ENCODE measurements around the gene PFKP.

The PFKP gene

GRCh38 chr10:3119796-3120459 lies 52.6 kb downstream of the PFKP start:
- DNase-seq: peak; percentile 38

- no peak for DNase-seq
These were observed 54.7 kb downstream of the PFKP start for GRCh38 chr10:3122034-3122433.

DNA sequence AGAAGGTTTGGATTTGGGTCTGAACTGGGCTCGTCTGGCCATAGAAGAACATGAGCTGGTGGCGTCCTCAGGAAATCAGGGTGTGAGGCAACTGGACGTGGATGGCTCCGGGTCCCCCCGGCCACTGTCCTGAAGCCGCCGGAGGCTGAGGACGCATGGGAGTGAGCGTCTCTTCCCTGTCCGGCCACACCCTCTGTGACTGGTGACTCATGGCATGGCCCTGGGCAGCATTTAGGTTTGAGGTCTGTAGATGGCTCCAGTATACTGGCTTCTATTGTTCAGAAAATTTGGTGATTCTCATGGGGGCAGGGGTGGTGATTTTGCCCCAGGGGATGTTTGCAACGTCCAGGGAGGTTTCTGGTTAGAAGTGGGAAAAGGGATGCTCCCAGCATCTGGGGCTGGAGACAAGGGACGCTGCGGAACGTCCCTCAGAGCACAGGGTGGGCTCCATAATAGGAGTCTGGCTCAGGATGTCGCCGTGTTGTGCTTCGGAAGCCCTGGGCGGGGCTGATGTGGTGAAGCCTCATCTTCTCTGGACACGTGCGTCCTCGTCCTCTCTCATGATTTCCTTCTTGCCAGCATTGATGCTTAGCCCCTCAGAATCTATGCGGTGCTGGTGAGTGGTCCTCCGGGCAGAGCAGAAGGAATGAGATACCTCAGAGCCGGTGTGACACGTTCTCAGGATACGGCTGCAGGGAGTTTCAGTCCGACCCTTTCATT lies 55.3 kb downstream of the PFKP start:
- DNase-seq: no peak

DNA sequence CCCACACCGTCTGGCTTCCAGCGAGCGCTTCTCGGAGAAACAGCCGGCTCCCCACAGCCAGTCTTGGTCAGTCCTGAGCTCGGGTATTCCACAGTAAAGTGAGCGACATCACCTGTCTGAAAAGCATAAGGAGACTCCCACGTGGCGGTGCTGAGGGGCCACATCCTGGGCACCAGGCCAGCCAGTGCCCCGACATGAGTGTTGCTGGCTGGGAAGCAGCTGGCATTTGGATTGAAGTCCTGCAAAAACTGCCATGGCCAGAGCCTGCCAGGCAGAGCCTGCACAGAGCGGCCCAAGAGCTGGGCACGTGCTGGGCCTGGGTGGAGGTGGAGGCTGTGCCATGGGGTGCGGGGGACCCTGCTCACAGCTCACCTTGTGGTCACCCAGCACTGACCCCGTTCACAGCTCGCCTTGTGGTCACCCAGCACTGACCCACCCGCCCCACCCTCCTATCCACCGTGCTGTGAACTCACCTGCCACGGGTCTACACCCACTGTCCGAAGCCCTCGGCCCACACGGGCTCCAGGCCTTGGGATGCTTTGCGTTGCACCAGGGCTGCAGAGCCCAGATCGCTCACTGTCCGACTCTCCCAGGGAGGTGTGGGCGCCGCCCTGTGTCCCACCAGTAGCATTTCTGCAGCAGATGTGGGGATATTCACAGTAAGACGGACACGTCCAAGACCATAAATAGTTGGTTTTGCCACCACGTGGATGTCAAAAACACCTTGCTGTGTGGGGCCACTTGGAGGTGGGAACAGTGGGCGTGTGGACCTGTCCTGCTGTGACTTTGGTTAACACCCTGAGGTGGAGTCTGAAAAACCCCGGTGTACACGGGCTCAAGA lies 56.4 kb downstream of the PFKP start:
- DNase-seq: no peak

- no peak for DNase-seq
These were observed 57.2 kb downstream of the PFKP start for GRCh38 chr10:3124412-3125175.

DNA sequence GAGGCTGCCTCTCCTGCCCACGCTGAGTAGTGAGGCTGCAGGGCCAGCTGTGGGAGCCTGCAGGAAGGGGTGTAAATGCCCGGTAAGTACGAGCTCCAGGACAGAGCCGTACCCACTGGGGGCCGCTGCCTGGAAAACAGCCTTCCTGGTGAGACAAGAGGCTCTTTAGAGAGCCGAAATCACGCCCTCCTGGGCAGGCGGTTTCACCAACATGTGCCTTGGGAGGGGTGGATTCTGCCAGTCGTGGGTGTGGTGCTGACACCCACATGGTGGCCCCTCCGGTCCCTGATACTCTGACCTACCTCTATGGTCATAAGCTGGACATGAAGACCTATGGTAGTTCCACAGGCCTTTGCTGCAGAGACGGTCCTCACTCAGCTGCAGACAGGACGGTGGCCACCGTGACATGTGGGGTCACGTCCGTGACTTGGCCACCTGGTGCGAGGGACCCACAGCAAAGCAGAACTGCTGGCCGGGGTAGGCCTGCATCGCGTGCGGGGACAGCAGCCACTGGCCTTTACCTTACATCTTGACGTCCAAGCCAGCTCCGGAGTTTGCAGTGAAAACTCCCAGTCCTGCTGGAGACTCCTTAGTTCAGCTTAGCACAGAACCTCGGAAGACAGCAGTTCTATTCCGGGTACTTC lies 58.3 kb downstream of the PFKP start:
- no peak for DNase-seq

- DNase-seq: no peak
These were observed 58.9 kb downstream of the PFKP start for GRCh38 chr10:3126249-3126648.

GRCh38 chr10:3126741-3127346 lies 59.5 kb downstream of the PFKP start:
- DNase-seq: no peak

DNA sequence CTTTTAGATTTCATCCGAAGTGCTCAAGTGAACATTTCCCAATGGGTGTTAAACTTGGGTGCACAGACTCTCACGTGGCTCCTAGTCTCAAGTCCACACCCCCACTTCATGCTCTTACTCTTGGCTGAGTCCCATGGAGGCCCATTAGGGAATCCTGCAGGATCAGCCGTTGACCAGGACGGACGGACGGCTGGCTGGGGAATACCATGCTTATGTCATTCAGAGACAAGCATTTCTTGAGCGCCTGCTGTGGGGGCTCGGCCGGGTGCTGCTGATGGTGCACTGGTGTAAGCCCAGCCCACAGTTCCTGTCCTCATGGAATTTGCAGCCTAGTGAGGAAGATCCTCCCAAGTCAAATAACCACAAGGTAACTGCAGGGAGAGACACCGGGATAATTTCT lies 60.6 kb downstream of the PFKP start:
- no peak for DNase-seq

DNA sequence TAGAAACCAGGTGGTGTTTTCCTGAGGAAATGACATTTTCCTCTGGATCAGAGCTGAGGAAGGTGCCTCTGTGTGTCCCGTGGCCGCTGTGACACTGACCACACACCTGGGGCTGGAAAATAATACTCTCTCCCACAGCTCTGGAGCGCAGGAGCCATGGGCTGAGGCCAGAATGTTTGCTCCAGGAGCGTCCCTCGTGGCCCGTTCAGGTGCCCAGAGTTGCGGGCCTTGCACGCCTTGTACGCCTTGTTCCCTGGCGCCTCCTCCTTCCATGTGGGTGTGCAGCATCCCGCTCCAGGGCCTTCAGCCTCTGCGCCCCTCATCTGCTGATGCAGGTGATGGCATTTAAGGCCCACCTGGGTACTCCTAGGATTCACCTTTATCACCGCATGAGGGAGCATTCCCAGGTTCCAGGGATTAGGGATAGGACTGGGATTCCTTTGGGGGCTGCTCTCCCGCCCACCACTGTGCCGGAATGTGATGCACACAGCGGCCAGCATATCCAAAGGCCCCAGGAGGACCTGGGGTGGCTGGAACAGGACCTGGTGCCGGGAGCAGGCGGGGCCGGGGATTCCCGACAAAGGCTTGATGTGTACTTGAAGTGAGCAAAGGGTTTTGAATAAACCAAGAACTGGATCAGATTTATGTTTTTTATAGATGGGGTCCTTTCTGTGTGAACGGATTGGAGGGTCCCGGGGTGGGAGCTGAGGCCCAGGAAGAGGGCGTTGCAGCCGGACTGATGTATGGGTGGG lies 61.2 kb downstream of the PFKP start:
- DNase-seq: no peak

- no peak for DNase-seq
These were observed 62.4 kb downstream of the PFKP start for GRCh38 chr10:3129581-3130340.

- DNase-seq: no peak
These were observed 63.8 kb downstream of the PFKP start for GRCh38 chr10:3131098-3131497.

DNA sequence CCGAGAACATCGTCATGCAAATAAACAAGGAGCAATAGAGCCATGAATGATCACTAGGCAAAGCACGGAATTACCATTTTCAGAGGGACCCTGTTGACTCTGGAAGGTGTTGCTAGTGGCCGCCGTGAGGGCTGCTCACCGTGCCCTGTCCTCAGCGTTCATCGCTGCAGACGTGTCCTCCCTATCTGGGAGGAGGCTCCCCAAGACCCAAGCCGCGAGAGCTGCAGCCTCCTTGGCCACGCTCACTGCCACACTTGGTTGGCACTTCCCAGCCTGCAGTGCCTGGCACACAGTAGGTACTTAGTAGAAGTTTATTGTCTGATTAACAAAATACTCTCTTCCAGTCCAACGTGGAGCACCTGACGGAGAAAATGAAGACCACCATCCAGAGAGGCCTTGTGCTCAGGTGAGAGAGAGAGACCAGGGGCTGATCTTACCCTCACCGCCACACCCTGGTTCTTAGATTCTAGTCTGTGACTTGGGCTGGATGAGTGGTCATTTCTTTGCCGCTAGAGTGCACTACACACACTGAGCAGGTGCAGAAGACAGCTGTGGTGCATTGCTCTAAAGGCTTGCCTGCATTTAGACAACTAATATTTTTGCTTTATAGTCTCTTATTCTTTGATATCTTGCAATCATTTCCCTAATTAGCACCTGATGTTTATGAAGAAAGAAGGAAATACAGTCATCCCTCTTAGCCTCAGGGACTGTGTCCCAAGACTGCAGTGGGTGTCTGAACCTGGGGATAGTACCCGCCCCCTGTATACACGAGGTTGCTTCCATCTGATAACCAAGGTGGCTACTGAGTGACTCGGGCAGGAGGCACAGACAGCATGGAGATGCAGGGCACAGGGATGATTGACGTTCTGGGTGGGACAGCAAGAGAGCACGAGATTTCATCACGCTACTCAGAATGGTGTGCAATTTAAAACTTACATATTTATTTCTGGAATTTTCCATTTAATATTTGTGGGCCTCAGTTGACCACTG lies 65.0 kb downstream of the PFKP start:
- no peak for DNase-seq

GRCh38 chr10:3133948-3134347 lies 66.6 kb downstream of the PFKP start:
- DNase-seq: no peak

GRCh38 chr10:3135006-3135405 lies 67.7 kb downstream of the PFKP start:
- DNase-seq: no peak

GRCh38 chr10:3136336-3136735 lies 69.0 kb downstream of the PFKP start:
- DNase-seq: no peak

DNA sequence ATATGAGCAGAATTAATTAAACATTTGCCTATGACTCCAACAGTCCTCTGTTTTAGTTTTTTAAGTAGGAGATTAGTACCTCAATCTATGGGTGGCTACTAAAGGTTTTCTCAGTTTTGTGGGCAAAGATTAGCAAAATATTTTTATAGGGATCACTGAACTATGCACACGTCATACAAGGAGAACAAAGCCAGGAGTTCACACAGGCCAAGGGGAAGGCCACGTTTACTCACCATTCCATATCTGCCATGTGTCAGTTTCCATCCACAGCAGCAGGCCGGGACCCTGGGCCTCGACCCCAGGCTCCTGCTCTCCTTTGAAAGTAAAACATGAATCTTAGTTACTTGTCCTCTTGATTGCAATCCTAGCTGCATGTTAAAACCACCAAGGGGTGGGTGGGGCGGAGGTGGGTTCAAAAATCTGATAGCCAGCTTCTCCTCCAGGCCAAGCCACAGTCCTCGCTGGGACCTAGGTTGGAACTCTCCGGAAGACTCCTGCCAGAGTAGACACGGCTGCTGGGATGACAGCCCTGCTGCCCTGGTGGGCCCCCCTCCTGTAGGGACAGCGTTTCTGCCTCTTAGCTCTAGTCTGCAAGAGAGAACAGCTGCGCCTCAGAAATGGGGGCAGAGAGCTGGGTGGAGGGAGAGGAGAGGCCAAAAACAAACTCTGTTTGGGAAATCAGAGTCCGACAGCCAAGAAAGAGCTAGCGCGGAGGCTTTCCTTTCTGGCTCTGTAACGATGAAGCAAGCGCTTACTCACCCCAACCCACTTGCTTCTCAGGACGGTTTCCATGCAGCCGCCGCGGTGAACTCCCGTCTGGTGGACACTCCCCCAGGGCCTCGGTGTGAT lies 69.6 kb downstream of the PFKP start:
- no peak for DNase-seq
